ENCODE measurements around the gene DAP. TPM values are rescaled to one million over a fixed set of nuclear protein-coding genes. Genes with fewer than 3 reads are reported as not detected.

Gene DAP
- polyA plus RNA-seq, 1 donor = 47.3 TPM

GRCh38 chr5:10690460-10691440, 70.3 kb downstream of the DAP start:
- DNase-seq (ENCODE audit: low read depth) = no peak

GRCh38 chr5:10689391-10690081, 71.5 kb downstream of the DAP start:
- no peak for DNase-seq (ENCODE audit: low read depth)

GRCh38 chr5:10688651-10689171, 72.3 kb downstream of the DAP start:
- no peak for DNase-seq (ENCODE audit: low read depth)

- DNase-seq (ENCODE audit: low read depth) = no peak
These were observed 74.1 kb downstream of the DAP start for GRCh38 chr5:10686890-10687289.

GRCh38 chr5:10685115-10685521, 75.9 kb downstream of the DAP start:
- no peak for DNase-seq (ENCODE audit: low read depth)

GRCh38 chr5:10684303-10685086, 76.5 kb downstream of the DAP start:
- DNase-seq (ENCODE audit: low read depth) = no peak

- no peak for DNase-seq (ENCODE audit: low read depth)
These were observed 78.1 kb downstream of the DAP start for GRCh38 chr5:10682801-10683525.

- DNase-seq (ENCODE audit: low read depth) = no peak
These were observed 79.0 kb downstream of the DAP start for GRCh38 chr5:10681731-10682679.

- DNase-seq (ENCODE audit: low read depth) = no peak
These were observed 80.1 kb downstream of the DAP start for GRCh38 chr5:10680876-10681481.

GRCh38 chr5:10679336-10679988, 81.6 kb downstream of the DAP start:
- DNase-seq (ENCODE audit: low read depth) = no peak

GRCh38 chr5:10678244-10678643, 82.8 kb downstream of the DAP start:
- DNase-seq (ENCODE audit: low read depth) = no peak

GRCh38 chr5:10677533-10677932, 83.5 kb downstream of the DAP start:
- DNase-seq (ENCODE audit: low read depth) = no peak

- no peak for DNase-seq (ENCODE audit: low read depth)
These were observed 84.1 kb downstream of the DAP start for GRCh38 chr5:10676946-10677345.

GRCh38 chr5:10676224-10676623, 84.8 kb downstream of the DAP start:
- DNase-seq (ENCODE audit: low read depth) = no peak

- no peak for DNase-seq (ENCODE audit: low read depth)
These were observed 85.8 kb downstream of the DAP start for GRCh38 chr5:10675177-10675700.

- DNase-seq (ENCODE audit: low read depth) = no peak
These were observed 86.5 kb downstream of the DAP start for GRCh38 chr5:10674582-10674981.

GRCh38 chr5:10674096-10674495, 86.9 kb downstream of the DAP start:
- no peak for DNase-seq (ENCODE audit: low read depth)

GRCh38 chr5:10673407-10673806, 87.6 kb downstream of the DAP start:
- DNase-seq (ENCODE audit: low read depth) = no peak

- DNase-seq (ENCODE audit: low read depth) = no peak
These were observed 88.0 kb downstream of the DAP start for GRCh38 chr5:10673017-10673389.

Measured in forelimb muscle (tissue), 1 donor.